BJ (cell line): Measurements from ENCODE around the gene DCDC2C. TPM values are rescaled to one million over a fixed set of nuclear protein-coding genes. Genes with fewer than 3 reads are reported as not detected.
"Not testable (repeated sequence)": the region's sequence is repeated elsewhere in the genome, so short reads cannot be mapped to it uniquely, and the experiment has no call there.

ENCODE experiments used
- CTCF ChIA-PET: fragments of 350-600 bp; formaldehyde crosslinking; extraction: SDS; loops from one replicate; lab custom pipeline; 2021; ENCODE audit warnings: antibody characterized with exemption, inconsistent platforms; lab: Yijun Ruan, JAX
- POLR2A ChIA-PET: fragments of 300-600 bp; sonication (Branson Sonifier 250); formaldehyde crosslinking; extraction: SDS; loops from one replicate; lab custom pipeline; 2021; ENCODE audit warnings: antibody characterized with exemption; lab: Charles Lee
- DNase-seq: peaks from one replicate; pipeline ENCODE4 v3.0.0-alpha.2; 2011; ENCODE audit warnings: low read depth
- H3K27me3 ChIP-seq: 2 replicates; pipeline ENCODE4 v1.6.0; 2011; ENCODE audit warnings: low read length; ENCODE audit not compliant: control insufficient read depth, insufficient read depth
- H3K36me3 ChIP-seq: 2 replicates; pipeline ENCODE4 v1.5.1; 2011; ENCODE audit warnings: low read length; ENCODE audit not compliant: control insufficient read depth, insufficient read depth
- H3K4me3 ChIP-seq: 2 replicates; pipeline ENCODE4 v1.5.1; 2011; ENCODE audit warnings: low read depth, mild to moderate bottlenecking, control low read depth, low read length
- polyA plus RNA-seq: library from polyadenylated mRNA; depleted of rRNA; stranded (reverse); fragments of >200 nt; gene quantifications from 2 replicates; pipeline ENCODE4 v1.2.3, GENCODE V29; 2011
- TF ChIP-seq, protein P1 (sequence below): IDR thresholded peaks from 2 replicates; pipeline ENCODE4 v1.5.1; 2011; ENCODE audit warnings: low read depth, mild to moderate bottlenecking, control low read depth, inconsistent platforms, low read length, moderate library complexity; ENCODE audit not compliant: insufficient read depth

The DCDC2C gene
- polyA plus RNA-seq, 1 experiment, result not detected

DNA sequence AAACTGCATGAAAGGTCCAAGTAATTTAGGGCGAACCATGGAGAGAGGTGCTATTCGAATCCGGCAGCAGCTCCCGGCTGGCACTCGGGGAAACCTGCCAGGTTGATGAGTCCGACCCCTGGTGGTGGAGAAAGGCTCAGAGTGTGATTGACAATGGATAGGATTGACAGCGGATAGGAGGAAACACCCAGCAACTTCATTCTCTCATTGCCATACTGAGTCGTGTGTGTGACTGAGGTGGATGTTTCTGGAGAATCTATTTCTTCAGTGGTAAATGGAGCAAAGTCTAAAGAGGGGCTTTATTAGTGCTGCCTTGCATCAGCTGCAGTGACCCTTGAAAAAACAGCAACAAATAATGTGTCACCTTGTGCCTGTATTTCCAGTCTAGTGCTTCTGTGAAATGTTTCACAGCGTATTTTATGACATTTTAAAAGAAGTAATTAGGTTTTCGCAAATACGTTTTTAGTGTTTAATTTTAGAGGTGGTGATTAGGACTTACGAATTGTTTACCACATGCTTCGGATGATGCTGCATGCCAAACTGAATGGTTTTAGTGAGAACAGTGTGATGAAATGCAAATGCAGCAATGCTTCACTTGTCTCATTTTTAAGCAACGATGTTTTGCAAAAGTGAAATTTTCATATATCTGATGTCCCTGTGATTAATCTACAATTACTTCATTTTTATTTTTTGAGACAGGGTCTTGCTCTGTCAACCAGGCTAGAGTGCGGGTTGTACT, 102.0 kb downstream of the DCDC2C start:
- ChIA-PET POLR2A (no interaction called here), CTCF (no interaction called here)
- Histone ChIP-seq H3K27me3 (no peaks in the 10 kb centered on the region), H3K36me3 (no peaks in the 10 kb centered on the region), H3K4me3 (no peak overlapping the region)
- TF ChIP-seq, protein P1, sequence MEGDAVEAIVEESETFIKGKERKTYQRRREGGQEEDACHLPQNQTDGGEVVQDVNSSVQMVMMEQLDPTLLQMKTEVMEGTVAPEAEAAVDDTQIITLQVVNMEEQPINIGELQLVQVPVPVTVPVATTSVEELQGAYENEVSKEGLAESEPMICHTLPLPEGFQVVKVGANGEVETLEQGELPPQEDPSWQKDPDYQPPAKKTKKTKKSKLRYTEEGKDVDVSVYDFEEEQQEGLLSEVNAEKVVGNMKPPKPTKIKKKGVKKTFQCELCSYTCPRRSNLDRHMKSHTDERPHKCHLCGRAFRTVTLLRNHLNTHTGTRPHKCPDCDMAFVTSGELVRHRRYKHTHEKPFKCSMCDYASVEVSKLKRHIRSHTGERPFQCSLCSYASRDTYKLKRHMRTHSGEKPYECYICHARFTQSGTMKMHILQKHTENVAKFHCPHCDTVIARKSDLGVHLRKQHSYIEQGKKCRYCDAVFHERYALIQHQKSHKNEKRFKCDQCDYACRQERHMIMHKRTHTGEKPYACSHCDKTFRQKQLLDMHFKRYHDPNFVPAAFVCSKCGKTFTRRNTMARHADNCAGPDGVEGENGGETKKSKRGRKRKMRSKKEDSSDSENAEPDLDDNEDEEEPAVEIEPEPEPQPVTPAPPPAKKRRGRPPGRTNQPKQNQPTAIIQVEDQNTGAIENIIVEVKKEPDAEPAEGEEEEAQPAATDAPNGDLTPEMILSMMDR, result no peak
- no peak for DNase-seq

DNA sequence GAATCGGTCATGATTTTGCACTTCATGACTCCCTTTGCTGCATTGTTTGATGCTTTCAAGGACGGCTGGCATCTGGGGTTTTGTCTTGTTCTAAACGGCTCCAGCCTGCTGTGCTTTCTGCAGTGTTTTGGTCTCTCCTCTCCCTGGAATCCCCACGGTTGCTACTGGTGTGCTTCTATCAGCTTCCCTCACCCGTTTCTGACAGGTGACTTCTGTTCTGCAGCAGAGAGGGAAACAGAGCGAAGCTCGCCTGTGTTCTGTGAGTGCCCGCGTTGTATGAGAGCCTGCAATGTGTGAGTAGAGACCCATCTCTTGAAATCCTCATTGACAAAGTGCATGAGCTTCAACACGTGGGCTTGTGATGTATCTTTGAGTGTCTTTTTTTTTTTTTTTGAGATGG, 102.8 kb downstream of the DCDC2C start:
- H3K4me3 ChIP-seq, result no peak overlapping the region
- H3K27me3 ChIP-seq, result no peaks in the 10 kb centered on the region
- DNase-seq, result no peak
- no peaks in the 10 kb centered on the region for H3K36me3 ChIP-seq
- TF ChIP-seq, protein P1, result no peak
- ChIA-PET POLR2A (interaction anchor here (0.5 kb wide), 1 partner anchor 142 kb away, joined by 9 read pairs; no protein-coding TSS in a partner anchor), CTCF (no interaction called here)

DNA sequence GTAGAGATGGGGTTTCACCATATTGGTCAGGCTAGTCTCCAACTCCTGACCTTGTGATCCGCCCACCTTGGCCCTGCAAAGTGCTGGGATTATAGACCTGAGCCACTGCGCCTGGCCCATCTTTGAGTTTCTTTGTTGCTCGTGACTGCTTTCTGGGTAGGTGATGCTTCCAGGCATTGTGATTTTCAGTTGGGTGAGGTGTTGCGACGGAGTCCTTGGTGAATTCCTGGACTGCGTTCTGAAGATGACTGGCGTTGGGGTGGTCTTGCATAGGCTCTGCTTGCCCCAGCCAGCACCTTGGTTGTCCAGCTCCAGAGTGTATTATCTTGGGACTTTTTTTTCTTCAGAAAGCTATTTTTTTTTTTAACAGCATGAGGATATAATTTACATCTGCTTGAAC, 103.4 kb downstream of the DCDC2C start:
- DNase-seq, result no peak
- TF ChIP-seq, protein P1, result no peak
- Histone ChIP-seq H3K4me3 (no peak overlapping the region), H3K27me3 (no peaks in the 10 kb centered on the region), H3K36me3 (no peaks in the 10 kb centered on the region)
- CTCF ChIA-PET, result interaction anchor here (0.6 kb wide), 1 partner anchor 76 kb away, joined by 3 read pairs; no protein-coding TSS in a partner anchor
- POLR2A ChIA-PET, result interaction anchor here (0.5 kb wide), 1 partner anchor 142 kb away, joined by 9 read pairs; no protein-coding TSS in a partner anchor

DNA sequence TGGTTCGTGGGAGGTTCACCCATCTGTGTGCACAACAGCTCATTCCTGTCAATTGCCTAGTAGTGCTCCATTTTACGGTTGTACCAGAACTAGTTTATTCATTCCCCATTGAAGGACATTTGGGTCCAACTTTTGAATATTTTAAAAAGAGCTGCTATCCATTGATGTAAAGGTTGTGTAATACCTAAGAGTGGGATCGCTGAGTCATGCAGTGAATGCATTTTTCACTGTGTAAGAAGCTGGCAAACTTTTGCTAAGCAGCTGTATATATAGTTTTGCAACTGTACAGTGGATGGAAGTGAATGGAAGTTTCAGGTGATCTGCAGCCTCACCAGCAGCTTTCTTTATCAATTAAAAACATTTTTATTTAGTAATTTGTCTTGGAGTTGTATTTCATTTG, 104.5 kb downstream of the DCDC2C start:
- Histone ChIP-seq H3K4me3 (no peak overlapping the region), H3K36me3 (no peaks in the 10 kb centered on the region), H3K27me3 (no peaks in the 10 kb centered on the region)
- TF ChIP-seq, protein P1, result no peak
- DNase-seq, result no peak
- ChIA-PET CTCF (no interaction called here), POLR2A (no interaction called here)

DNA sequence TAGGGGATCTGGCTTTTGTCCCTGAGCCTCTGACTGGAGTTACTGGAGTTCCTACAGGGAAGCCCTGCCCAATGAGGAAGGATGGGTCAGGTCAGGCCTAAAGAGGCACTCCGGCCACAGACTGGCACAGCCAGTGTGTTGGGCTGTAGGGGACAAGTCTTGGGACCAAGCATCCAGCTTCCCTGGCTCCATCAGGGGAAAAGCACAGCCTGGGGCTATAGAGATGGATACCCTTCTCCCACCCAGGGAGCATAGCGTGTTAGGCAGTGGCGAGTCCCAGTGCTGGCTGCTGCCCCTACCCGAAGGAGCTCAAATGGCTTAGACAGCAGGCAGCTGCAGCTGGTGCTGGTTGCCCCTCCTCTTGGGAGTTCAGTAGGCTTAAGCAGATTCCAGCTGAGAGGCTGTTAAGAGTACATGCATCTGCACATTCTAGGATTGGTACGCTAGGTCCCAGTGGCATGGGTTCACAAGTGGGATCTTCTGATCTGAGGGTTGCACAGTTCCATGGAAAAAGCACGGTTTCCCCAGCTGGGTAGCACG, 111.4 kb downstream of the DCDC2C start:
- ChIA-PET CTCF (no interaction called here), POLR2A (no interaction called here)
- Histone ChIP-seq H3K27me3 (no peaks in the 10 kb centered on the region), H3K36me3 (no peaks in the 10 kb centered on the region), H3K4me3 (no peak overlapping the region)
- DNase-seq, result no peak
- TF ChIP-seq, protein P1, result no peak

DNA sequence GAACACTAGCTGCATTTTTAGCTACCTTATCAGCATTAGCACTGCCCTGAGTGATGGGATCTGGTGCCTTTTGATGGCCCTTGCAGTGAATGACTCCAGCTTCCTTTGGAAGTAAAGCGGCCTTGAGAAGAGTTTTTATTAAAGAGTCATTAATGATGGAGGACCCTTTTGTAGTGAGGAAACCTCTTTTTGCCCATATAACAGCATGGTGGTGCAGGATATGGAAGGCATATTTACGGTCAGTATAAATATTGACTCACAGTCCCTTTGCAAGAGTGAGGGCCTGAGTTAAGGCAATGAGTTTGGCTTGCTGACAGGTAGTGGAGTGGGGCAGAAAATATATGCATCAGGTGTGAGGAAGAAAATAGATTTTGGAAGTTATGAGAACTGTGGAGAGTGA, 113.8 kb downstream of the DCDC2C start:
- H3K4me3 ChIP-seq, CTCF ChIA-PET, POLR2A ChIA-PET, H3K36me3 ChIP-seq, DNase-seq, H3K27me3 ChIP-seq: not testable (repeated sequence)
